Measurements from ENCODE around the gene CCDC142. TPM values are rescaled to one million over a fixed set of nuclear protein-coding genes. Genes with fewer than 3 reads are reported as not detected.
"Not testable (repeated sequence)": the region's sequence is repeated elsewhere in the genome, so short reads cannot be mapped to it uniquely, and the experiment has no call there.

Gene CCDC142
- total RNA-seq, 1 experiment from 2014 or later, result 24.2 TPM

DNA sequence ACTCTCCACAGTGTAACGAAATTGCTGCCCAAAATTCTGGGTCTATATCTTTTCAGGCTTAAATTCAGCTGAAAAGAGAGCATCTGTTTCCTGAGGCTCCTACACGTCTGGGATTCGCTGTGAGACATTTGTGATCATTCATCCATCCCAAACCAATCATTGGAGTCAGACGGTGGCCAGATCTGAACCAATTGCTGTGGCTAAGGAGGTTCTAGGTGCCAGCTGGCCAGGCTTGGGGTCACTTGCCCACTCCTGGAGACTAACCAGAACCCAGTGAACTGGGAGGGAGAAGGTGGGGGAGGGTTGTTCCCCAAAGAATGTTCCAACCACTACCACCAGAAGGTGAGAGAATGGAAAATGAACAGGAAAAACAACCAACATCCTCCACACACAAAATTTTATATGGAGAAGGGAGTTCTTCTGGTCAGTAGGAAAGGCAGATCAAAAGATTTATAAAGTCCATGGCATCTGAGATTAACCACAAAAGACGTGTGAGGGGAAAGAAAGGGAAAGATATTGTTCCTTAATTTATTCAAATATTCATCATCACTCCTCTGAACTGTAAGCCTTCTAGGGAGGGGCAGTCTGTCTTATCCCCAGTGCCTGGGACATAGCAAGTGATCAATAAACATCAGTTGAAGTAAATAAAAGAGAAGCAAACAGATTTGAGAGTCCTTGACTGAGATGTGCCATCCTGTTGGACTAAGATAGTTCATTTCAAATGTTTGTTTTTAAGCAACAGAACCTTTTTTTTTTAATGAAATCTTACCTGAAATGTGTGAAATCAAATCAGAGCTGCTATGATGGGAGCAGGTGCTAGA, 38.1 kb downstream of the CCDC142 start:
- Histone ChIP-seq H3K36me3 (ENCODE audit: control insufficient read depth, insufficient read depth, low read length) (no peaks in the 10 kb centered on the region), H3K27me3 (ENCODE audit: control insufficient read depth, insufficient read depth, low read length) (peaks cover 3% of the 10 kb centered on the region; the same call in 1 of the 2 replicates), H3K27ac (ENCODE audit: low read length) (no peak overlapping the region), H3K9me3 (ENCODE audit: control insufficient read depth, insufficient read depth, low read depth, low read length) (no peaks in the 10 kb centered on the region), H3K4me1 (ENCODE audit: control insufficient read depth, insufficient read depth, low read length) (peaks cover 7% of the 10 kb centered on the region), H3K4me3 (ENCODE audit: low read depth in 2 of 2, low read length in 2 of 2) (no peak overlapping the region)
- ATAC-seq (no peak), DNase-seq (ENCODE audit: low read depth, low spot score) (no peak)
- in situ Hi-C loops (cut with HindIII; ENCODE audit: low pct_unique_long_range_greater_than_20kb, low sequenced_read_pairs) (no loop called here), intact Hi-C loops (cut with micrococcal nuclease; ENCODE audit: unreplicated experiment) (no loop called here)
- CTCF ChIA-PET, result no interaction called here
- POLR2A ChIA-PET, result no interaction called here
- TF ChIP-seq POLR2AphosphoS5 (IDR thresholded peaks at IDR 0.05; ENCODE audit: low read depth, low read length) (no peak), TCF7L2 (IDR thresholded peaks at IDR 0.05; ENCODE audit: low read depth, low read length) (no peak), SIN3A (IDR thresholded peaks at IDR 0.05; ENCODE audit: borderline replicate concordance, insufficient read depth, low read depth, low read length) (no peak)
- TF ChIP-seq, protein P1, sequence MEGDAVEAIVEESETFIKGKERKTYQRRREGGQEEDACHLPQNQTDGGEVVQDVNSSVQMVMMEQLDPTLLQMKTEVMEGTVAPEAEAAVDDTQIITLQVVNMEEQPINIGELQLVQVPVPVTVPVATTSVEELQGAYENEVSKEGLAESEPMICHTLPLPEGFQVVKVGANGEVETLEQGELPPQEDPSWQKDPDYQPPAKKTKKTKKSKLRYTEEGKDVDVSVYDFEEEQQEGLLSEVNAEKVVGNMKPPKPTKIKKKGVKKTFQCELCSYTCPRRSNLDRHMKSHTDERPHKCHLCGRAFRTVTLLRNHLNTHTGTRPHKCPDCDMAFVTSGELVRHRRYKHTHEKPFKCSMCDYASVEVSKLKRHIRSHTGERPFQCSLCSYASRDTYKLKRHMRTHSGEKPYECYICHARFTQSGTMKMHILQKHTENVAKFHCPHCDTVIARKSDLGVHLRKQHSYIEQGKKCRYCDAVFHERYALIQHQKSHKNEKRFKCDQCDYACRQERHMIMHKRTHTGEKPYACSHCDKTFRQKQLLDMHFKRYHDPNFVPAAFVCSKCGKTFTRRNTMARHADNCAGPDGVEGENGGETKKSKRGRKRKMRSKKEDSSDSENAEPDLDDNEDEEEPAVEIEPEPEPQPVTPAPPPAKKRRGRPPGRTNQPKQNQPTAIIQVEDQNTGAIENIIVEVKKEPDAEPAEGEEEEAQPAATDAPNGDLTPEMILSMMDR (IDR thresholded peaks at IDR 0.05), result no peak
- TF ChIP-seq, protein P2, sequence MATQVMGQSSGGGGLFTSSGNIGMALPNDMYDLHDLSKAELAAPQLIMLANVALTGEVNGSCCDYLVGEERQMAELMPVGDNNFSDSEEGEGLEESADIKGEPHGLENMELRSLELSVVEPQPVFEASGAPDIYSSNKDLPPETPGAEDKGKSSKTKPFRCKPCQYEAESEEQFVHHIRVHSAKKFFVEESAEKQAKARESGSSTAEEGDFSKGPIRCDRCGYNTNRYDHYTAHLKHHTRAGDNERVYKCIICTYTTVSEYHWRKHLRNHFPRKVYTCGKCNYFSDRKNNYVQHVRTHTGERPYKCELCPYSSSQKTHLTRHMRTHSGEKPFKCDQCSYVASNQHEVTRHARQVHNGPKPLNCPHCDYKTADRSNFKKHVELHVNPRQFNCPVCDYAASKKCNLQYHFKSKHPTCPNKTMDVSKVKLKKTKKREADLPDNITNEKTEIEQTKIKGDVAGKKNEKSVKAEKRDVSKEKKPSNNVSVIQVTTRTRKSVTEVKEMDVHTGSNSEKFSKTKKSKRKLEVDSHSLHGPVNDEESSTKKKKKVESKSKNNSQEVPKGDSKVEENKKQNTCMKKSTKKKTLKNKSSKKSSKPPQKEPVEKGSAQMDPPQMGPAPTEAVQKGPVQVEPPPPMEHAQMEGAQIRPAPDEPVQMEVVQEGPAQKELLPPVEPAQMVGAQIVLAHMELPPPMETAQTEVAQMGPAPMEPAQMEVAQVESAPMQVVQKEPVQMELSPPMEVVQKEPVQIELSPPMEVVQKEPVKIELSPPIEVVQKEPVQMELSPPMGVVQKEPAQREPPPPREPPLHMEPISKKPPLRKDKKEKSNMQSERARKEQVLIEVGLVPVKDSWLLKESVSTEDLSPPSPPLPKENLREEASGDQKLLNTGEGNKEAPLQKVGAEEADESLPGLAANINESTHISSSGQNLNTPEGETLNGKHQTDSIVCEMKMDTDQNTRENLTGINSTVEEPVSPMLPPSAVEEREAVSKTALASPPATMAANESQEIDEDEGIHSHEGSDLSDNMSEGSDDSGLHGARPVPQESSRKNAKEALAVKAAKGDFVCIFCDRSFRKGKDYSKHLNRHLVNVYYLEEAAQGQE (IDR thresholded peaks at IDR 0.05; ENCODE audit: insufficient read depth in 1 of 2, low read depth in 2 of 2, low read length in 1 of 2), result no peak
- no TSS peak for BruUV-seq (replicated peaks)

DNA sequence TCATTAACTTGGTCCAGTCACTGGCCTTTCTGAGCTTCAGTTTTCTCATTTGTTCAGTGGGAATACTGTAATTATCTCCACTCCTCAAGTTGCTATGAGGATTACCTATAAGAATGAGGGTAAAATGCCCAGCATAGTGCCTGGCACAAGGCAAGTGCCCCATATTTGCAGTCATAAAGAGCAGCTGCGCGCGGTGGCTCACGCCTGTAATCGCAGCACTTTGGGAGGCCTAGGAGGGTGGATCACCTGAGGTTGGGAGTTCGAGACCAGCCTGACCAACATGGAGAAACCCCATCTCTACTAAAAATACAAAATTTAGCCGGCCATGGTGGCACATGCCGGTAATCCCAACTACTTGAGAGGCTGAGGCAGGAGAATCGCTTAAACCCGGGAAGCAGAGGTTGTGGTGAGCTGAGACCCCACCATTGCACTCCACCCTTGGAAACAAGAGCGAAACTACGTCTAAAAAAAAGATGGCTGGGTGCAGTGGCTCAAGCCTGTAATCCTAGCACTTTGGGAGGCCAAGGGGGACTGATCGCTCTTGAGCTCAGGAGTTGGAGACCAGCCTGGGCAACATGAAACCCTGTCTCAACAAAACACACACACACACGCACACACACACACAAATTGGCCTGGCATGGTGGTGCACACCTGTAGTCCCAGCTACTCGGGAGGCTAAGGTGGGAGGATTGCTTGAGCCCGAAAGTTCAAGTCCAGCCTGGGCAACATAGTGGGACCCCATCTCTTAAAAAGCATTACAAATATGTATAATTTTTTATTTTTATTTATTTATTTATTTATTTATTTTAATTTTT, 40.1 kb downstream of the CCDC142 start:
- ATAC-seq; intact Hi-C loops (cut with micrococcal nuclease; ENCODE audit: unreplicated experiment); CTCF ChIA-PET; in situ Hi-C loops (cut with HindIII; ENCODE audit: low pct_unique_long_range_greater_than_20kb, low sequenced_read_pairs); H3K36me3 ChIP-seq (ENCODE audit: control insufficient read depth, insufficient read depth, low read length); H3K4me1 ChIP-seq (ENCODE audit: control insufficient read depth, insufficient read depth, low read length); BruUV-seq (replicated peaks); H3K9me3 ChIP-seq (ENCODE audit: control insufficient read depth, insufficient read depth, low read depth, low read length); H3K27me3 ChIP-seq (ENCODE audit: control insufficient read depth, insufficient read depth, low read length); DNase-seq (ENCODE audit: low read depth, low spot score): not testable (repeated sequence)
- Histone ChIP-seq H3K27ac (ENCODE audit: low read length) (peak overlapping the region; percentile 90), H3K4me3 (ENCODE audit: low read depth in 2 of 2, low read length in 2 of 2) (peak overlapping the region; percentile 67 to 93)
- POLR2A ChIA-PET, result interaction anchor here (0.8 kb wide), 1 partner anchor 12 kb away, joined by 3 read pairs; no protein-coding TSS in a partner anchor
